Measurements from ENCODE around the gene ACTR1B. TPM values are rescaled to one million over a fixed set of nuclear protein-coding genes. Genes with fewer than 3 reads are reported as not detected.
A peak's percentile ranks its signal among the peaks of the same experiment; 100 is the strongest.

The ACTR1B gene
- total RNA-seq (2014; rRNA removed; shearing (Covaris generic)) (41.5 and 42.5 TPM in 2 replicates), polyA plus RNA-seq (2016; fragmentation: Nextera tagmentation; extraction: Ambion mirVana) (27.2 and 27.4 TPM in 2 replicates)
- long read RNA-seq, transcript ACTR1B-201 (11 exons, 2,243 nt) = major isoform, 8 of 12 reads
- long read RNA-seq, partial matches to known transcripts = 3 of 12 reads
- long read RNA-seq, other reads (novel, unspliced or antisense) = 1 of 12 reads

DNA sequence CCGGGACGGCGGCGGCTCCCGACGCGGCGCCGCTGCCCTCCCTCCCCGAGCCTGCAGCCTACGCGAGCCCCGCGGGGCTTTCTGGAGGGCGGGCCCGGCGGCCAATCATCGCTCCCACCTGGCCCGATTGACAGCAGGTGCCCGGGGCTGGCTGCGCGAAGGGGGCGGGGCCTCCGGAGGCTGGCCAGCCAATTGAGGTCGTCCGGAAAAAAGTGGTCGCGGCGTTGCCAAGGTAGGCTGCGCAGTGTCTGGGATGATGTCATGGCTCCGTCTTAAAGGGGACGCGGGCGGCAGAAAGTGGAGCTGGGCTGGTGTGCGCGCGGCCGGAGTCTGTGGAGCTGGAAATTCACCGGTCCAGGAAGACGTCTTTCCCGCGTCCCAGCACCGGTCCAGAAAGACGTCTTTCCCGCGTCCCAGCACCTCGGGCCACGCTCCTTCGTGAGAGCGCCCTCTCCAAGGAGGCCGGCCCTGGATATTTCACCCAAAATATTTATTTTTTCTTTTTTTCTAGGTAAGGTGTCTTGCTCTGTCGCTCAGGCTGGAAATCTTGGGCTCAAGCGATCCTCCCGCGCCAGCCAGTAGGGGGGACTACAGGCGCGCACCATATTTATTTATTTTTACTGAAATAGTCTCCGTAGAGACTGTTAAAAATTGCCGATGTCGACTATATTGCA lies at the start of gene ACTR1B:
Gene ACTR1B (minus strand): TSS at position 83 of the 674 bp plus-strand sequence. CDS start 154 bp downstream, outside the sequence.
- DNase-seq (ENCODE audit: low spot score) (peak; percentile 99), ATAC-seq (peak; percentile 91)
- Histone ChIP-seq H3K27ac (ENCODE audit: low read depth) (peak within 1 kb of the TSS; percentile 97), H3K36me3 (ENCODE audit: insufficient read depth) (no peaks in the 10 kb centered on the region), H2AFZ (peak within 1 kb of the TSS; percentile 70), H3K4me1 (ENCODE audit: insufficient read depth) (peaks cover 18% of the 10 kb centered on the region), H4K20me1 (replicated peaks; ENCODE audit: insufficient read depth) (peaks cover 10% of the 10 kb centered on the region; the same call in 1 of the 2 replicates), H3K79me2 (replicated peaks; ENCODE audit: insufficient read depth) (peaks cover 22% of the 10 kb centered on the region), H3K27me3 (ENCODE audit: insufficient read depth) (no peaks in the 10 kb centered on the region), H3F3A (replicated peaks; ENCODE audit: low read depth) (peaks cover 3% of the 10 kb centered on the region; the same call in 1 of the 2 replicates), H3K9me2 (ENCODE audit: insufficient read depth) (no peaks in the 10 kb centered on the region), H3K4me3 (peak within 1 kb of the TSS; percentile 64), H3K4me2 (peak within 1 kb of the TSS; percentile 98)
- Mint-ChIP-seq H3K27ac (peak within 1 kb of the TSS; percentile 97), H3K27me3 (ENCODE audit: insufficient read depth, low read depth, poor library complexity) (peaks cover 7% of the 10 kb centered on the region), H3K36me3 (ENCODE audit: low read depth) (no peaks in the 10 kb centered on the region; the same call in 2 of the 3 replicates), H3K4me3 (peak within 1 kb of the TSS; percentile 89), H3K9me3 (no peaks in the 10 kb centered on the region), H3K4me1 (peaks cover 19% of the 10 kb centered on the region)
- TF ChIP-seq, protein P1, sequence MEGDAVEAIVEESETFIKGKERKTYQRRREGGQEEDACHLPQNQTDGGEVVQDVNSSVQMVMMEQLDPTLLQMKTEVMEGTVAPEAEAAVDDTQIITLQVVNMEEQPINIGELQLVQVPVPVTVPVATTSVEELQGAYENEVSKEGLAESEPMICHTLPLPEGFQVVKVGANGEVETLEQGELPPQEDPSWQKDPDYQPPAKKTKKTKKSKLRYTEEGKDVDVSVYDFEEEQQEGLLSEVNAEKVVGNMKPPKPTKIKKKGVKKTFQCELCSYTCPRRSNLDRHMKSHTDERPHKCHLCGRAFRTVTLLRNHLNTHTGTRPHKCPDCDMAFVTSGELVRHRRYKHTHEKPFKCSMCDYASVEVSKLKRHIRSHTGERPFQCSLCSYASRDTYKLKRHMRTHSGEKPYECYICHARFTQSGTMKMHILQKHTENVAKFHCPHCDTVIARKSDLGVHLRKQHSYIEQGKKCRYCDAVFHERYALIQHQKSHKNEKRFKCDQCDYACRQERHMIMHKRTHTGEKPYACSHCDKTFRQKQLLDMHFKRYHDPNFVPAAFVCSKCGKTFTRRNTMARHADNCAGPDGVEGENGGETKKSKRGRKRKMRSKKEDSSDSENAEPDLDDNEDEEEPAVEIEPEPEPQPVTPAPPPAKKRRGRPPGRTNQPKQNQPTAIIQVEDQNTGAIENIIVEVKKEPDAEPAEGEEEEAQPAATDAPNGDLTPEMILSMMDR (conservative IDR thresholded peaks at IDR 0.05; ENCODE audit: low read depth in 2 of 2) = peak; percentile 43 to 66
- no peak for TF ChIP-seq ZNF462 (CRISPR knock-in tag; IDR thresholded peaks at IDR 0.05)
- TF ChIP-seq, protein P2, sequence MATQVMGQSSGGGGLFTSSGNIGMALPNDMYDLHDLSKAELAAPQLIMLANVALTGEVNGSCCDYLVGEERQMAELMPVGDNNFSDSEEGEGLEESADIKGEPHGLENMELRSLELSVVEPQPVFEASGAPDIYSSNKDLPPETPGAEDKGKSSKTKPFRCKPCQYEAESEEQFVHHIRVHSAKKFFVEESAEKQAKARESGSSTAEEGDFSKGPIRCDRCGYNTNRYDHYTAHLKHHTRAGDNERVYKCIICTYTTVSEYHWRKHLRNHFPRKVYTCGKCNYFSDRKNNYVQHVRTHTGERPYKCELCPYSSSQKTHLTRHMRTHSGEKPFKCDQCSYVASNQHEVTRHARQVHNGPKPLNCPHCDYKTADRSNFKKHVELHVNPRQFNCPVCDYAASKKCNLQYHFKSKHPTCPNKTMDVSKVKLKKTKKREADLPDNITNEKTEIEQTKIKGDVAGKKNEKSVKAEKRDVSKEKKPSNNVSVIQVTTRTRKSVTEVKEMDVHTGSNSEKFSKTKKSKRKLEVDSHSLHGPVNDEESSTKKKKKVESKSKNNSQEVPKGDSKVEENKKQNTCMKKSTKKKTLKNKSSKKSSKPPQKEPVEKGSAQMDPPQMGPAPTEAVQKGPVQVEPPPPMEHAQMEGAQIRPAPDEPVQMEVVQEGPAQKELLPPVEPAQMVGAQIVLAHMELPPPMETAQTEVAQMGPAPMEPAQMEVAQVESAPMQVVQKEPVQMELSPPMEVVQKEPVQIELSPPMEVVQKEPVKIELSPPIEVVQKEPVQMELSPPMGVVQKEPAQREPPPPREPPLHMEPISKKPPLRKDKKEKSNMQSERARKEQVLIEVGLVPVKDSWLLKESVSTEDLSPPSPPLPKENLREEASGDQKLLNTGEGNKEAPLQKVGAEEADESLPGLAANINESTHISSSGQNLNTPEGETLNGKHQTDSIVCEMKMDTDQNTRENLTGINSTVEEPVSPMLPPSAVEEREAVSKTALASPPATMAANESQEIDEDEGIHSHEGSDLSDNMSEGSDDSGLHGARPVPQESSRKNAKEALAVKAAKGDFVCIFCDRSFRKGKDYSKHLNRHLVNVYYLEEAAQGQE (IDR thresholded peaks at IDR 0.05; ENCODE audit: unreplicated experiment) = no peak
- peak; percentile 78 for TF ChIP-seq POLR2AphosphoS5 (IDR thresholded peaks at IDR 0.05; ENCODE audit: low read depth)
- TF ChIP-seq CREB1 (CRISPR knock-in tag; IDR thresholded peaks at IDR 0.05; ENCODE audit: low read depth) = peak; percentile 76
- no peak for TF ChIP-seq EZH2phosphoT487 (IDR thresholded peaks at IDR 0.05; ENCODE audit: unreplicated experiment)
- no peak for TF ChIP-seq NANOG (IDR thresholded peaks at IDR 0.05; ENCODE audit: borderline replicate concordance)
- TF ChIP-seq ZNF331 (CRISPR knock-in tag; IDR thresholded peaks at IDR 0.05; ENCODE audit: low read depth) = no peak

All from GM23338 (cell line).